HL-60/S4 (cell line): ENCODE measurements around the gene B4GALT1.
"Not testable (repeated sequence)": the region's sequence is repeated elsewhere in the genome, so short reads cannot be mapped to it uniquely, and the experiment has no call there.

Source experiments
- in situ Hi-C: fragments of 300-500 bp; cut with MboI; formaldehyde crosslinking; loops from 2 replicates; pipeline ENCODE4 v1.14.3; 2022; ENCODE audit warnings: low sequenced_read_pairs

Gene B4GALT1

GRCh38 chr9:33185406-33185805 lies 18.3 kb upstream of the B4GALT1 start:
- in situ Hi-C loops = no loop called here

- in situ Hi-C loops = no loop called here
Measured at GRCh38 chr9:33184963-33185362, 17.8 kb upstream of the B4GALT1 start.

GRCh38 chr9:33182519-33182918 lies 15.4 kb upstream of the B4GALT1 start:
- in situ Hi-C loops = no loop called here

DNA sequence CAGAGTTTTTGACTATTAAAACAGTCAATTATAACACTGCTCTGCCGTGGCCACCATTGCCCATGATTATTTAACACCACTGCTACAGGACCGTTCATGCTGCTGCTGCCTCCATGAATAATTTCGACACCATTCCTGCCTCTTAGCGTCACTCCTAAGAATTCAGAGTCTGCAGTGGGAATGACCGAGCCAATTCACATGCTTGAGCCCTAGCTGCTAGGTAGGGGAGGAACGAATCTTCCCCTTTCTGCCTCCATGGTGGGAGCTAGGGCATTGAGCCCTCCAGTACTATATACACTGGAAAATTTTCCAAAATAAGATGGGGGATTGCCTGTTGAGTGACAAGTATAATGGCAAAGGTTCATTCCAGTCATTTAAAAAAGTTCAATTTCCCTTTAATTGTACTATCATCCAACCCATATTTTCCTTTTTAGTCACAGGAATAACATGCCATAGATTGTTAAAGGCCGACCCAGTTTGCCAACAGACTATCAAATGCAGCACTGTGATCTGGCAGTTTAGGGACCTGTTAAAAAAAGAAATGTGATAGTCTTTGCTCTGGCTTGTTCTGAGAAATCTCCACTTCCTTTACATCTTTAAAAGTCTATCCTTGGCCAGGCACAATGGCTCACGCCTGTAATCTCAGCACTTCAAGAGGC lies 13.5 kb upstream of the B4GALT1 start:
- in situ Hi-C loops = no loop called here

GRCh38 chr9:33178972-33179697 lies 12.0 kb upstream of the B4GALT1 start:
- in situ Hi-C loops = no loop called here

DNA sequence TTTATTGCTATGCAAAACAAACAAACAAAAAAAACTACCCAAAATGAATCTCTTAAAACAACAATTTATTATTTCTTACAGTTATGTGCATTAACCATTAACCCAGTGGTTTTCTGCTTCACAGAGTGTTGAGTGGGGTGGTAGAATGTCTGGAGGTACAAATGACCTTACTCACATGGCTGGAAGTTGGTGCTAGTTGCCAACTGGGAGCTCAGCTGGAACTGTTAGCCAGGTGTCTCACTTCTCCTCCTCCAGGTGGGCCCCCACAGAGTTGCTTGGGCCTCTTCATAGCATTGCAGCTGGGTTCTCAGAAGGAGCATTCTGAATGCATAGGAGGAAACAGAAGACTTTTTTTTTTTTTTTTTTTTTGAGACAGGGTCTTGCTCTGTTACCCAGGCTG lies 10.5 kb upstream of the B4GALT1 start:
- in situ Hi-C loops = no loop called here

GRCh38 chr9:33177086-33177485 lies 9.9 kb upstream of the B4GALT1 start:
- in situ Hi-C loops = no loop called here

GRCh38 chr9:33175649-33176325 lies 8.7 kb upstream of the B4GALT1 start:
- in situ Hi-C loops = no loop called here

- in situ Hi-C loops = loop anchor here (5.0 kb wide), 1 partner anchor 90 kb away; no protein-coding TSS in a partner anchor
Measured at GRCh38 chr9:33172256-33173238, 5.4 kb upstream of the B4GALT1 start.

DNA sequence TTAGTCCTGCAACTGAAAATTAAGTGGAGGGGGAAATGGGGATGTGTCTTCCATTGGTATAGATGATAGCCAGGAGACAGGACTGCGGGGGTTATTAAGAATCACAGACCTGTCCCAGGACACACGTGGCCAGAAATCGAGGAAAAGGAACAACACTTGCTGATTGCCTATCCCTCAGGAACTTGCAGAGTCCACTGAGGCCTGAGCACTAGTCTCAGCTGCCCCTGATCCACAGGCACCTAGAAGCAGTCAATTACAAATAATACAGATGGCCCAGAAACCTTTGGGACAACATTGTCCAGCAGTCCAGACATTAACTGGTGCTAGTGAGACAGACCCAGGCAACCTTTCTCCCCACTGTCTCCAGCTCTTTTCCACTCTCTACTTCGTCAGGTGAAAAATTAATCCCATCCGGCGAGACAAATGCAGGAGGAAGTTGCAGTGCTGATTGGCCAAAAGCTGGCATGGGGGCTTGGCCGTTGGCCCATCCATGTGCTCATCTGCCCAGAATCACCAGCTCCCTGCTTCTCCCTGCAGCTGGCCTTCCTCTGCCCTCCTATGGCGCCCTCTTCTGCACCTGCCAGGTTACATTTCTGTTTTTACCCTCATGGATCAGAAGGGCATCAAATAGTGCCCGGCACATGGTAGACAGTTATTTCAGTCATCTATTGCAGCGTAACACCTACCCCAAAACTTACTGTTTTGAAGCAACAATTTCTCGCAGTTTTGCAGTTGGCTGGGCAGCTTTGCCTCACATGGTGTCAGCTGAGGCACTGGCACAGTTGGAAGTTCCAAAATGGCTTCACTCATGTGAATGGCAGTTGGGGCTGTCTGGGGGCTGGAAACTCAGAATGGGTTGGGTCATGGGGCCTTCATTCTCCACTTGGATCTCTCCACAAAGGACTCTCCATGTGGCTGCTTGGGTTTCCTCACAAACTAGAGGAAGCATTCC lies 3.6 kb upstream of the B4GALT1 start:
- in situ Hi-C loops = loop anchor here (5.0 kb wide), 1 partner anchor 88 kb away; no protein-coding TSS in a partner anchor

GRCh38 chr9:33168941-33169544 lies 1.9 kb upstream of the B4GALT1 start:
- in situ Hi-C loops = no loop called here

- in situ Hi-C loops = no loop called here
Measured at GRCh38 chr9:33167972-33168461, 881 bp upstream of the B4GALT1 start.

GRCh38 chr9:33166231-33167083 lies 679 bp downstream of the B4GALT1 start:
- in situ Hi-C loops = no loop called here

GRCh38 chr9:33165263-33166151 lies 1.6 kb downstream of the B4GALT1 start:
- in situ Hi-C loops = no loop called here

- in situ Hi-C loops = not testable (repeated sequence)
Measured at GRCh38 chr9:33164921-33165262, 2.2 kb downstream of the B4GALT1 start.

- in situ Hi-C loops = no loop called here
Measured at GRCh38 chr9:33164138-33164809, 2.9 kb downstream of the B4GALT1 start.
